NCI-H524 (cell line): Measurements from ENCODE around the gene KAZALD1.
"Not testable (repeated sequence)": the region's sequence is repeated elsewhere in the genome, so short reads cannot be mapped to it uniquely, and the experiment has no call there.

ENCODE experiments used
- DNase-seq, 2 experiments: peaks; one replicate each; lab custom pipeline; 2025; lab: John Stamatoyannopoulos, UW

Gene KAZALD1

DNA sequence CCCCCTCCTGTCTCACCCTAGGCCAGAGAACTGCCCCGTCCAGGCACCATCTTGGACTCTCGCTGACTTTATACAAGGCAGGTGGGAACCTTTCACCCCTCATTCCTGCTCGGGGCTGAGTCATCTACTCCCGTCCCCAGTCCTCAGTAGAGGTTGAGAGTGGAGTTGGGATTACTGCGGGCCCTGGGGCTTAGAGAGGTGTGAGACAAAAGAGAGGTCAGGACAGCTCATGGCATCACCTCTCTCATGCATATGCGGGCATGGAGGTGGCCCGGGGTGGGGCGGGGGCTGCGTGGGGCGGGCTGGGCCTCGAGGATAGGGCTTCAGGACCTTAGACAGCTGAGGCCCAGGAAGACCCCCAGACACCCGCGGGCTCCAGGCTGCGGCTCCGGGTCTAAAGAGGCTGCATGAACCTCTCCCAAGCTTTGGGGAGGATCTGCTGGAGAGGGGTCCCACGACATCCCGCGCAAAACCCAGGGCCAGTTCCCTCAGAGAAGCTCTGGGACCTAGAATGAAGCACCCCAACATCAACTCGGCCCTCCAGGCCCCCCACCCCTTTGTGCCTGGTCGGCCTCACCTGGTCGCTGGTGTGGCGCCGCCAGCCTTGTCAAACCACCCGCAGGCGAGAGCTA, 31.2 kb upstream of the KAZALD1 start:
- no peak for DNase-seq

DNA sequence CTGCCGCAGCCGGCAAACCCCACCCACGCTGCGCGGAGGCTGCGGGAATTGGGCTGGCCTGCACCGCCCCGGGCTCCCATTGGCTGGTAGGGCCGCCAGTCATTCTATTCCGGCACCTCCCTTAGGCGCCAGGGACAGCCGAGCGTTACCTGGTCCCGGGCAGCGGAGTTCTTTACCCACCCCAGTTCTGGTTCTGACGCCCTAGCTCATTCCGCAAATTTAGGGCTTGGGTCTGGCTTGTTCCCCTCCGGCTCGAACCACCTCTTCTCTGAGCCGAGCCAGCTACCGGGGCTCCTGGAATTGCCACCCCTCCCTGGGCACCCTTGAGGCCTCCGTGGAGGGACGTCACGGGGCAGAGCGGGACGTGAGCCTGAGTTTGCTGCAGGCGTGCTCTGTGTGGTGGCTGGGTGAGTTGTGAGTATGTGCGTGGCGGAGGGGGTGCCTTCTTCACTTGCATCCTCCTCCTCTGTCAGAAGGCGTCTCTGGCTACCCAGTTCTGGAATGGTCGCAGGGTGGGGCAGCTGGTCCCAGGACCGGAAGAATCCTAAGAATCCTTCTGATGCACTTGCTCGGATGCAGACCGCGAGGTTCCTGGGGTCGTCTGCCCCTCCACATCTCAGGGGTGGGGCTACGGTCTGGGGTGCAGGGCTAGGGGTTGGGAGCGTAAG, 30.5 kb upstream of the KAZALD1 start, which contains the start of the genes PDZD7 and SFXN3:
PDZD7 (minus strand) TSS at position 2 of the 668 bp plus-strand sequence. CDS start 910 bp downstream, outside the sequence.
SFXN3 (plus strand) TSS at position 107 of the 668 bp plus-strand sequence. CDS start 3,461 bp downstream, outside the sequence.
- DNase-seq: peak; percentile 11 to 74

DNA sequence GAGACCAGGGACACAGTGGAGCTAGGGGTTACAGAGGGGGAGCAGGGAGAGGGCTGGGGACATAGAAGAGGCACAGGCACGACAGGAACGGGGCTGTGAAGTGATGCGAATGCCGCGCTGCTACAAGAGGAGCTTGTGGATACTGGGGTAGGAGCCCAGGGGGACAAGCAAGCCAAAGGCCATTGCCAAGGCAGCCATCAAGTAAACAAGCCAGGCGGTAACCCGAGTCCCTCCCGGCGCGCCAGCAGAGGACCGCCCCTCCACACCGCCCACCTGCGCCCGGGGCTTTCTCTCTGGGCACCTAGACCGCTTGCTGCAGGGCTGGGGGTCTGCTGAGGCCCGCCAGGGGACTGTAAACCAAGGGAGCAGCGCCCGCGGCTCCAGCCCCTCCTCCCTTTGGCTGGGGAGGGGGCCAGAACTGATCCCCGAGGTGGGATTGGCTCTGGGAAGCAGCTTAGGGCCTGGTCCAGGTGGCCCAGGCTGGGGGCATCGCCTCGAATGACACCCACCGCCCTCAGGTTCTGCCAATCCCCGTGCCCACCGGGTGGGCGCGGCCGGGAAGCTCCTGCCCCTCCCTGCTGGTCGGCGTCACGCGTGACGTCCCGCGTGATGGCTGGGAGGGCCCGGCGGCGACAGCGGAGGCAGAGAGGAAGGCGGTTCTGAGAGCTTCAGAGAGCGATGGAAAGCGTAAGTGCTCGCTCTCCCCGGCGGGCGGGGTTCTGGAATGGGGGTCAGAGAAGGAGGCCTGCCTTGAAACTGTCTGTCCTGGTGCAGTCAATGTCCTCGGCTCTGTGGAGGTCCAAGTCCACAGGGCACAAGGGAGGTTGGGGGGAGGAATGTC, 29.8 kb upstream of the KAZALD1 start:
- peak in 1 of 2 experiments; percentile 37 for DNase-seq

DNA sequence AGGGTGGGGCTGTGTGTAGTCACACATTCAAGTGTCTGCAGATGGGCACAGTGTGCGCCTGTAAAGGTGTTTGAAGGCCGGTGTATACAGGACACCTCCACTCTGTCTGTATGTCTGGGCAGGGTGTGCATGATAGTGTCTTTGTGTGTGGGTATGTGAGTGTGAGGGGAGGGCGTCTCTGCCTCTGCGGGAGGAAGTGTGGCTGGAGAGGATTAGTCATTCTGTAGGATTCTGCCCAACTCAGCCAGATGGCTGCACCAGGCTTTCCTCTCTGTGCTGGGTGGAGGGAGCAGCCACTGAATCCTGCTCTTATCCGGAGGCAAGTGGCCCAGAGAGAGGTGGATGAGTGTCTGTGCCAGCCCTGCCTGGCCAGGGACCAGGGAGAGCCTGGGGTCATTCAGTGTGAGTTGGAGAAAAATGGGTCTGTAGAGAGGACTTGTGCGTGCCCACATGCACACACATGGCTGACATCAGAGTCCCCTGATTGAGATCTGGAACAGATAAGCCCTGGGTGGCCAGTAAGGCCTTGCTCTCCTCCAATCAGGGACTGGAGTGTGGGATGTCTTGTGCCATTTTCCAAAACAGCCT, 29.1 kb upstream of the KAZALD1 start:
- peak; percentile 57 to 74 for DNase-seq

DNA sequence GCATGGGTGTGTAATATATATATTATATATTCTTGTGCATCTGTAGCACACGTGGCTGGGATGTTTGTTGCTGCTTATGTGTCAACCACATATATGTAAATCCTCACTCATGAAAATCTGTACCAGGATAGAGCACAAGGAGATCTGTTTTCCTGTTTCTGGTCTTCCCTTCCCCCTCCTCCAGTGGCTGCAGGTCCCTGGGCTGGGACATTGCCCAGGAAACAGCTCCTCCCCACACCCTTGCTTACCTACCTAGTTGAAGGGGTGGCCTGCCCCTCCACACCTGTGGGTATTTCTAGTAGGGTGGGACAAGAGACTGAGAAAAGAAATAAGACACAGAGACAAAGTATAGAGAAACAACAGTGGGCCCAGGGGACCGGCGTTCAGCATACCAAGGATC, 28.5 kb upstream of the KAZALD1 start:
- DNase-seq: no peak

DNA sequence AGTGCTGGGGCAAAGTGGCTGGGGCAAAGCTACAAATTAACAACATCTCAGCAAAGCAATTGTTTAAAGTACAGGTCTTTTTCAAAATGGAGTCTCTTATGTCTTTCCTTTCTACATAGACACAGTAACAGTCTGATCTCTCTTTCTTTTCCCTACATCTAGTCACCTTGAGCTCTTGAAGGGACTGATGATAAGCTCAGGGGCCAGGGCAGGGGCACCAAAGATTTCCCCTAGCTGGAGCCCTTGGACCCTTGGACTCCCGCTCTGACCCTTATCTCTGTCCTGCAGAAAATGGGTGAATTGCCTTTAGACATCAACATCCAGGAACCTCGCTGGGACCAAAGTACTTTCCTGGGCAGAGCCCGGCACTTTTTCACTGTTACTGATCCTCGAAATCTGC, 27.4 kb upstream of the KAZALD1 start:
- DNase-seq: not testable (repeated sequence)

DNA sequence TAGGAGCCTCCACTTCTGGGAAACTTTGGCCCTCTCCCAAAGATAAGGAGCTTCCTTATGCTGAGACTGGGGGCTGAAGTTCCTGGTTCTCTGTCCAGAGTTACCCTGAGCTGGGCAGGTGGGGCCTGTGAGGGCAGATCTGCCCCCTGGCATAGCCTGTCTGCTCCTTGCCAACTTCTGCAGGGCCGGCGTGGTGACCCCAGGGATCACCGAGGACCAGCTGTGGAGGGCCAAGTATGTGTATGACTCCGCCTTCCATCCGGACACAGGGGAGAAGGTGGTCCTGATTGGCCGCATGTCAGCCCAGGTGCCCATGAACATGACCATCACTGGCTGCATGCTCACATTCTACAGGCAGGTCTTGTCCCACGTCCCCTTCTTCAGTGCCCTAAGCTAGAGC, 26.5 kb upstream of the KAZALD1 start:
- no peak for DNase-seq

DNA sequence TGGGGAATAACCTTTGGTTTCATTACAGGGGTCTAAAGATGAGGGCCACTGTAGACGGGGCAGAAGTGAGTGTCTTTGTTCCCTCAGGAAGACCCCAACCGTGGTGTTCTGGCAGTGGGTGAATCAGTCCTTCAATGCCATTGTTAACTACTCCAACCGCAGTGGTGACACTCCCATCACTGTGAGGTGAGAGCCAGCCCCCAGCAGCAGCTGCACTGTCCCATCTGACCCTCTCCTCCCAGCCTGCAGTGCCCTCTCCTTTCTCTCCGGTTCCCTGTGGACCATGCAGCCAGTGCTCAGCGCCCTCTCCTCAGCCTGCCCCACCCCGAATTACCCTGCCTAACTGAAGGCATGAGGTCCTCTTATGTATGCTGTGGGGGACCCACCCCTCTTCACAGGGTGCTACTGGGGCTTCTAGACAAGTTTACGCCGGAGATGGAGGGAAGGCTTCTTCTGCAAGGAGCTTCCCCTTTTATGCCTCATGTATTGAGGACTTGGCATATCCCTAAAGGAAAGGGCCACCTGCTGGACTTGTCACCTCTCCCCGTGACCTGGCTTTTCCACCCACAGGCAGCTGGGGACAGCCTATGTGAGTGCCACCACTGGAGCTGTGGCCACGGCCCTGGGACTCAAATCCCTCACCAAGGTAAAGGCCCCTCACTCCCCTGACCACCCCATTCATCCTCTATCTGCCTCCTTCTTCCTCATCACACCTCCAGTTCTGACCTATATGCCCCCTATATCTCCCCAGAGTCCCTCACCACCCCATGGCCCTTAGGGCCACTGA, 25.7 kb upstream of the KAZALD1 start:
- DNase-seq: no peak

DNA sequence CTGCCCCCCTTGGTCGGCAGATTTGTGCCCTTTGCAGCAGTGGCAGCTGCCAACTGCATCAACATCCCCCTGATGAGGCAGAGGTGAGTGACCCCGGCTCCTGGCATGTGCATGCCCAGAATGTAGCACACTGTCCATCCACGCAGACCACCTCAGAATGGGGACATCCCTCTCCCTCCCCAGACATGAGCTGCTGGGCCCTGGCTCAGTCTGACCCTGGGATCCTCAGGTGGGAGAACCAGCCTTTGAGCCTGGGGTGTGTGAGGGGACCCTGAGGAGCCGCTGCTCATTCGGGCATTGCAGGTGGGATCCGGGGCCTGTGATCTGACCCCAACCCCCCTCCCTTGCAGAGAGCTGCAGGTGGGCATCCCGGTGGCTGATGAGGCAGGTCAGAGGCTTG, 25.1 kb upstream of the KAZALD1 start:
- no peak for DNase-seq

DNA sequence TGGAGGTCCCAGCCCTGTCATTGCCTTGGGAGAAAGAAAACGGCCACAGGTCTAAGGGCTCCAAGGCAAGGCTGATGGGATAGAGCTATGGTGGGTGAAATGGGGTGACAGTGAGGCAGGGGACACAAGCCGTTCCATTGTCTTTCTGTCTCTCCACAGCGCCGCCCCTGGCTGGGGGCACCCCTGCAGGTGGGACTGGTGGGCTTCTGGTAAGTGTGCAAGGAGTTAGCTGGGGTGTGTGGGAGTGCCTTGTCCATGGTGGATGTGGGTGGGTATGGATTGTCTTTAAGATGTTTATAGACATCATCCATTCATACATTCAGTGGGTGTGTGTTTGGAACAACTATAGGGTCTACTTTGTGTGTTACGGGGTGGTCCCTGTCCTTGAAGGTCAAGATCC, 23.3 kb upstream of the KAZALD1 start:
- no peak for DNase-seq

DNA sequence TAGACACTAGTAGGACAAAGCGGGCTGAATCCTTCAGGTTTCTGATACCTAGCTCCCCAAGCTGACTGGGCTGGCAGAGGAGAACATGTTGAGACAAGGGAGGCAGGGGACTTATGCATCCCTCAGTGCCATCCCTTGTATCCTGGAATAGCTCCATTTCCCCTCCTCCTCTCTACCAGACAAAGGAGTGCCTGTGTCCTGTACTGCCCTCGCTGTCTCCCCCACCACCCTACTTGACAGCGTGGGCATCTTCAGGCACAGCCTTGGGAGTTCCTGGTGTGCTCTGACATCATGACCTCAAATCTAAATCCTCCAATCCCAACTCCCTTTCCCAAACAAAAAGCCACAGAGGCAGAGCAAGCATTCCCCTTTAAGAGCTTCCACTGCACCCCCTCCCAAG, 21.7 kb upstream of the KAZALD1 start:
- DNase-seq: no peak

DNA sequence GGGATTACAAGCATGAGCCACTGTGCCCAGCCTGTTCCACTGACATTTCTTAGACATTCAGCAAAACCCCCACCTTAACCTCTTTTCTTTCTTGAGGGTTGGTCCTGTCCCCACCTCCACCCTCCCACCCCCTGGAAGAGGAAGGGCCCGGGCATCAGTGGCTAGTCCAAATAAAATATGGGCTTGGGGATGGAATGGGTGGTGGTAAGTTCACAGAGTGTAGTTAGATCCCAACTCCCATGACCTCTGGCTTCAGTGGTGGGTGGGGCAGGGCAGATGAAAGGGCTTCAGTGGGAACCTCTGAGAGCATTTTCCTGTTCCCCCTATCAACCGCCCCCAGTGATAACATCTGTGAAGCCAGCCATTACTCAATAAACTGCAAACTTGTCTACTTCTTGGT, 20.9 kb upstream of the KAZALD1 start:
- no peak for DNase-seq

DNA sequence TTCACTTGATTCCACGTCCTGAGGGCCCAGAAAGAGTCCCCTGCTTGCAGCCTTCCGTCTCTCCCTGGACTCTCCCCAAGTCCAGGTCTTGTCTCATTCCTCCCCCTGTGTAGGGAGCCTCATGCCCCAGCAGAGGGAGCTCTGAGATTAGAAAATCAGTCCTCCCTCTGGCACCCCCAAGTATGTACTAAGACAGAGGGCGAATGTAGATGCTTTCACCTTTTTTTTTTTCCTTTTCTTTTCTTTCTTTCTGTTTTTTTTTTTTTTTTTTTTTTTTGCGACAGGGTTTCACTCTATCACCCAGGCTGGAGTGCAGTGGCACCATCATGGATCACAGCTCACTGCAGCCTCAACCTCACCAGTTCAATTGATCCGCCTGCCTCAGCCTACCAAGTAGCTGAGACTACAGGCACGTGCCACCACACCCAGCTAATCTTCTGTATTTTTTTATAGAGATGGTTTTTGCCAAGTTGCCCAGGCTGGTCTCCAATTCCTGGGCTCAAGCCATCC, 20.5 kb upstream of the KAZALD1 start:
- DNase-seq: peak; percentile 17 to 55

DNA sequence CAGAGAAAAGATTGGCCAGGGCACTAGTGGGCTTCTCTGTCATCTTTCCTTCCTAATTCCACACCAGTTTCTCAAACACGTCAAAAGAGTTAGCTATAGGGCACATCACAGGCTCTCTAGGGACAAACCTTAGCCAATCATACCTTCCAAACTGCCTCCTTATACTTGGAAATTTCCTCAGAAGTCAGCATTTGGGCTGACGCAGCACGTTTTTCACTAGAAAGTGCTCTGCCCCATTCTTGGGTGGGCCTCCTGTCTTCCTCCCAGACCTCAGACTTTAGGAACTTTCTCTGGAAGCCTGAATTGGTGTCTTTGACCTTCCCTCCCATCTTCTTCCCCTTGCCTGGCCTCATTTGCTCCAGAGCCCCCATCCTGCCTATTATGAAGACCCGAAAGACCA, 19.7 kb upstream of the KAZALD1 start:
- DNase-seq: no peak

DNA sequence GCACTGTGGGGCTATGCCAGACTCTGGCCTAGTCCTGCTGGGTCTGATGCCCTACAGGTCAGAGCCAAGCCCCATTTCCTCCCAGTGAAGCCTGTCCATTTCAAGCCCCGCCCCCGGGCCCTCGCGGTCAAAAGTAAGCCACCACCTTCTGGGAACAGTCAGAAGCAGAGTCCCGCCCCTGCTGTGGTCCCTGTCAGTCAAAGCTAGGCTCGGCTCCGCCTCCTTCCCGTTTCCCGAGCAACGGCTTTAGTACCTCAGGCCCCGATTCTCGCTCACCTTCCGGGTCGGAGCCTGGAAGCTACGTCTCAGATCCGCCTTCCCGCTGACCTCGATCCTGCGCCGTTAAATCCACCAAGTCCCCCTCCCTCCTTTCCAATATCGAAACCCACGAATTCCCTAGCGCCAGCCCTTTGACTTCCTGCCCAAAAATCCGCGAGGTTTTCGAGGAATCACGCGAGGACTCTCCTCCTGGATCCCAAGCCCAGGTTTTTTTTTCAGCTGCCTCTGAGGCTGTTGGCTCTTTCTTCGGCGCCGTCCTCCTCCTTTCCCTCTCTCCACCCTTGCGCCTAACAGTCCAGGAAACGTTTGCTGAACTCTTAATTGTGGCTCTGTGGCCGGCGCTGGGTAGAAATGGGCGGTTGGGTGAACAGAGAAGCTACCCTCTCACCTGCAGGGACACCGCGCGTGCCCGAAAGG, 19.0 kb upstream of the KAZALD1 start:
- DNase-seq: peak; percentile 75 to 85

DNA sequence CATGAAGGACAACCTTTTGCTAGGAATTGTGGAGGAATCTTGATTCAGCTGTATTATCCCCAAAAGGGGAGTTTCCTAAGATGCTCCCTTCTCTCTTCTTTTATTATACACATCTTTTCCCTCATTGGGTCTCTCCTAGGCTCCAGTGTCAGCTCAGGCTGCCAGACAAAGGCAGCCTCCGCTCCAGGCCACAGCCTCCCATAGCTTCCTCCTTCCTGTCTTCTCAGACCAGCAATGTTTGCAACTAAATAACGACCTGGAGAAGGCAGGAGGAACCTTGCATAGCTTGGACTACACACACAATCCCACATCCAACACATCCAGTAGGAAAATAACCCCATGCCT, 18.5 kb upstream of the KAZALD1 start:
- no peak for DNase-seq

DNA sequence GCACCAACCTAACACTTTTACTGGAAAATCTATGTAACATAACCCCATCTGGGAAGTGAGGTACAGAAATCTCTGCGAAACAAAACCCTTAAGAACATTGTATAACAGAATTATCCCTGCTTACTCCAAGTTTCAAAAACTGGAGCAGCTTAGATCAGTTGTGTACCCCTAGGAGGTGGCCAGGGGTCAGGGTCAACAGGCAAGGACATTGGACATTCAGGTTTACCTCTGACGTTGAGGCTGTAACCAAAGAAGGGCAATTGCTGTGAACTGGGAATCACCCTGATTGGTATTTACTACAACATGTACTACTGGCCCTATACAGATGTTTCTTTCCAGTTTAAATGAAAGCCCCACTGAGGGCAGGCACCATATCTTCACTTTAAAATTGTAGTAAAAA, 17.7 kb upstream of the KAZALD1 start:
- DNase-seq: no peak

DNA sequence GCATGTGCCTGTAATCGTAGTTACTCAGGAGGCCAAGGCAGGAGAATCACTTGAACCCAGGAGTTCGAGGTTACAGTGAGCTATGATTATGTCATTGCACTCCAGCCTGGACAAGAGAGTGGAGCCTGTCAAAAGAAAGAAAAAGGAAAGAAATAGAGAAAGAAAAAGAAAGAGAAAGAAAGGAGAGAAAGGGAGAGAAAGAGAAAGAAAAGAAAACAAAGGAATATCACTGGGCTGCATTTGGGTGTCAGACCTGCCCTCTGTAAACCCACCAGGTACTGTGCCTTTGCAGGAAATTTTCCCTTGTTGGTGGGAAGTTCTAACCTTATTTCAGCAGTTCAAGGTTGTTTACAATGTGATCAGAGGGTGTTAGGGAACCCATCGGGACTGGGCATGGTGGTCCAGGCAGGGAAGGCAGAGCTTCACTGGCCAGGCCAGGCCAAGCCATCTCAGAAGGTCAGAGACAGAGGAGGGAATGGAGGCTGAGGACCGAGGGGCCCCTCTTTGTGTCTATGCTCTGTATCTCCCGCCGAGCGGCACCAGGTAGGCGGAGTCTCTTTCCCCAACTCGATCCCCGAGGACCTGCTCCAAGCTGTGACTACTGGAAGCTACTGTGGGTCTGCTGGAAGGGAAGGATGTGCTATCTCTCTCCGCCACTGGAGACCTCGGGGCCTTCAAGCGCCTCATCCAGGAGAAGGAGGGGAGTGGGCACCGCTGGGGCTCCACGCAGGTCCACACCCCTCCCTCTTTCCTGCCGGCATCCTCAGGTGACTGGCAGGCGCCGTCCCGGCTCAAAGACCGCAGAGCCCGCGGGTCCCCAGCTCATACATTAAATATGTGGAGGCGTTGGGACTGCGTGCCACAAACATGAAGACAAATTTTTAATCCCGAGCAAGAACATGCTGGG, 15.2 kb upstream of the KAZALD1 start:
- DNase-seq: no peak

DNA sequence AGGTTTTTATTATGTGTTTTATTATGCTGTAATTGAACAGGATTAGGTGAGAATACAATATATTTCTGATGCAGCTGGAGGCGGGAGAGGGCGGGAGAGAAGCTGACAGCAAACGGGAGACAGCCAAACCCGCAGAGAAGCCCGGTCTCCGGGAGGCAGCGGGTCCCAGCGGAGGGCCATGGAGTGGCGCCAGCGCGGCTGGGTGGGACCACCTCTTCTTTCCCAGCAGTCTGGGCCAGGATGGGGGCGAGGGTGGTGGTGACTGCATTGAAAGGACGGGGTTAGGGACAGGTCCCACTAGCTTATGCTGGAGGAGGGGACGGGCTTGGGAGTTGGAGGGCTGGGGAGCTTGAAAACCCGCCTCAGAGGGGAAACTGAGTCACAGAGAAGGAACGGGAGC, 14.5 kb upstream of the KAZALD1 start:
- no peak for DNase-seq
